Superior temporal gyrus (tissue), 1 donor: ENCODE results near the gene CLDN9.
A peak's percentile ranks its signal among the peaks of the same experiment; 100 is the strongest.

Experiments
- DNase-seq: peaks from one replicate; pipeline ENCODE4 v3.0.0-alpha.2; 2016; ENCODE audit errors: extremely low spot score

Gene CLDN9

GRCh38 chr16:3017794-3018506, 5.2 kb downstream of the CLDN9 start, which contains the start of gene CLDN6:
Gene CLDN6, minus strand, starts transcription at chr16:3018183. Its CDS starts 2,162 bp downstream, at chr16:3016021.
- no peak for DNase-seq

GRCh38 chr16:3019594-3020246, 7.0 kb downstream of the CLDN9 start:
- DNase-seq, result no peak

GRCh38 chr16:3020247-3020603, 7.5 kb downstream of the CLDN9 start, which contains the start of gene TNFRSF12A:
Gene TNFRSF12A, plus strand, starts transcription at chr16:3020368. Its CDS starts 30 bp downstream, at chr16:3020398.
- DNase-seq, result peak; percentile 33

- DNase-seq, result peak; percentile 15
These were observed 8.1 kb downstream of the CLDN9 start for GRCh38 chr16:3020604-3021448.

DNA sequence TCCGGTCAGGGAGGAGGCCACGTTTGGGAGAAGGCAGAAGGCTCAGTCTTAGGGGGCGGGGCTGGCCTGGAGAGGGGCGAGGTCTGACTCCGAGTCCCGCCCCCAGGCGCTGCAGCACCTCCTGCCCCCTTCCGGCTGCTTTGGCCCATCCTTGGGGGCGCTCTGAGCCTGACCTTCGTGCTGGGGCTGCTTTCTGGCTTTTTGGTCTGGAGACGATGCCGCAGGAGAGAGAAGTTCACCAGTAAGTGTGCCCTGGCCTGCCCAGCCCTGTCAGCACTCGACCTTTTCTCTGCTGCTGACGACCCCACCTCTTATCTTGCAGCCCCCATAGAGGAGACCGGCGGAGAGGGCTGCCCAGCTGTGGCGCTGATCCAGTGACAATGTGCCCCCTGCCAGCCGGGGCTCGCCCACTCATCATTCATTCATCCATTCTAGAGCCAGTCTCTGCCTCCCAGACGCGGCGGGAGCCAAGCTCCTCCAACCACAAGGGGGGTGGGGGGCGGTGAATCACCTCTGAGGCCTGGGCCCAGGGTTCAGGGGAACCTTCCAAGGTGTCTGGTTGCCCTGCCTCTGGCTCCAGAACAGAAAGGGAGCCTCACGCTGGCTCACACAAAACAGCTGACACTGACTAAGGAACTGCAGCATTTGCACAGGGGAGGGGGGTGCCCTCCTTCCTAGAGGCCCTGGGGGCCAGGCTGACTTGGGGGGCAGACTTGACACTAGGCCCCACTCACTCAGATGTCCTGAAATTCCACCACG, 8.9 kb downstream of the CLDN9 start:
- no peak for DNase-seq

GRCh38 chr16:3022208-3022683, 9.5 kb downstream of the CLDN9 start:
- peak; percentile 46 for DNase-seq

- no peak for DNase-seq
These were observed 10.1 kb downstream of the CLDN9 start for GRCh38 chr16:3022684-3023414.

DNA sequence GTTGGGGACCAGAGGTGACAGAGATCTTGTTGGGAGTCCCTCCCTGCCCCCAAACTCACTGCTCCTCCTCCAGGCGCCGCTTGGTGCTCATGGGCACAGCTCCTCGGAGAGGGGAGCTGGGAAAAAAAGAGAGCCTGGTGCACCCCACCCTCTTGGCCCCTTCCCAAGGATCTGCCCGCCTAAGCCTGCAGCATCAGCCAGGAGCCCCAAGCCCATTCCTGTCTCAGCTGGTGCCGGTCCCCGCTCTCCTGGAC, 10.6 kb downstream of the CLDN9 start:
- DNase-seq, result peak; percentile 24

DNA sequence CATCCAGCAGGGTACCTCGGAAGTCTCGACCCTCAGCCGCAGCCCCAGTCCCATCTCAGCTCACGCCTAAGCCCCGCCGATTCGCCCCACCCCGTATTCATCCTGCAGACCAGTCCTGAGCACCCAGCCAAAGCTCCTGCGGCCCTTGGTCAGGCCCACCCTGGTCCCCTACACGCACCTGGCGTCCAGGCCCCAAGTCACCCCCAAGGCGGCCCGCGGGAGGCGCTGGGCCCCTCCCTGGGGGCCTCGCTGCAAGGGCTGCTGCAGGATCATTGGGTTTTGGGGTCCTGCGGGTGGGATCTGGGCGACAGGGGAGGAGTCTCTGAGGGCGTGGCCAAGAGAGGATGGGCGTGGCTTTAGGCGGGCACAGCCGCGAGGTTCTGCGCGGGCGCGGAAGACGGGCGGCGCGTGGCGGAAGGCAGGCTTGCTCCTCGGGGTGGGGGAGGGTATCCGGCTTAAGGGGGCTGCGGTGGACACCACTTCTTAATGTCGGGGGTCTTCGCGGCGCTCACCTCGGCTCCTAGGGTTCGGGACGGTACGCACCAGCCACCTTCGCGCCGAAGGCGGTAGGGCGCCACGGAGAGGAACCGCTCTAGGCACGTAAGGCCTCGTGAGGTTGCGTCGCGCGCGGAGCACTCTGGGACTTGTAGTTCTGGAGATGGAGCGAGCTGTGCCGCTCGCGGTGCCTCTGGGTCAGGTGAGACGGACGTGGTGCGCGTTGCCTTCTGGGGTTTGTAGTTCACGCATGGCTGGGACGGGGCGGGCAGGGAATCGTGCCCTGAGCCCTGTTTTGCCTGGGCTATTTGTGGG, 11.2 kb downstream of the CLDN9 start, which contains the start of the genes HCFC1R1 and THOC6:
HCFC1R1 (minus strand) TSS at position 274 of the 810 bp plus-strand sequence; CDS start at position 273, 1 bp downstream.
THOC6 (plus strand) TSS at position 367 of the 810 bp plus-strand sequence; CDS start at position 659, 292 bp downstream.
- peak; percentile 99 for DNase-seq

DNA sequence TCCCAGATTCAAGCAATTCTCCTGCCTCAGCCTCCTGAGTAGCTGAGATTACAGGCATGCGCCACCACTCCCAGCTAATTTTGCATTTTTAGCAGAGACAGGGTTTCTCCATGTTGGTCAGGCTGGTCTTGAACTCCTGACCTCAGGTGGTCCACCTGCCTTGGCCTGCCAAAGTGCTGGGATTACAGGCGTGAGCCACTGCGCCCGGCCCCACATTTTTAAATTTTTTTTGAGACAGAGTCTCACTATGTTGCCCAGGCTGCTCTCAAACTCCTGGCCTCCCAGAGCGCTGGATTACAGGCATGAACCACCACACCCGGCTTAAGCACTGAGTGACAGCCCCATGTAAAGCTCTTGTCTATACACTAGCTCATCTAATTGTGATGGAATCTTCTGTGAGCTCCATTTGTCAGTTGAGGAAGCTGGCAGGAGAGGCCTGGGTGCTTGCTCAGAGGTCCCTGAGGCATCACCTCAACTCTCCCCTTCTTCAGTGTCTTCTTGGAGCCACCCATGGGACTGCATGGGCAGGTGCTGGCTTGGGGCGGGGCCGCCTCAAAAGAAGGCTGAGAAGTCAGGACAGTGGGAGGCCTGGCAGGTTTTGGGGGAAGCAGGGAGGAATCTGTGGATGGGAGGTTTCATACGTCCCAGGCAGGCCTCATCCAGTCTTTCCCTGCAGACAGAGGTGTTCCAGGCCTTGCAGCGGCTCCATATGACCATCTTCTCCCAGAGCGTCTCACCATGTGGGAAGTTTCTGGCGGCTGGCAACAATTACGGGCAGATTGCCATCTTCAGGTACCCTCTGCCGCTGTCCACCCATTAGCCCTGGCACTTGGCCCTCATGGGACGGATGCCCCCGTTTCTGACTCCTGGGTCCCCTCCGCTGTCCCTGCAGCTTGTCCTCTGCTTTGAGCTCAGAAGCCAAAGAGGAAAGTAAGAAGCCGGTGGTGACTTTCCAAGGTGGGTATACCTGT, 12.6 kb downstream of the CLDN9 start:
- DNase-seq, result no peak

DNA sequence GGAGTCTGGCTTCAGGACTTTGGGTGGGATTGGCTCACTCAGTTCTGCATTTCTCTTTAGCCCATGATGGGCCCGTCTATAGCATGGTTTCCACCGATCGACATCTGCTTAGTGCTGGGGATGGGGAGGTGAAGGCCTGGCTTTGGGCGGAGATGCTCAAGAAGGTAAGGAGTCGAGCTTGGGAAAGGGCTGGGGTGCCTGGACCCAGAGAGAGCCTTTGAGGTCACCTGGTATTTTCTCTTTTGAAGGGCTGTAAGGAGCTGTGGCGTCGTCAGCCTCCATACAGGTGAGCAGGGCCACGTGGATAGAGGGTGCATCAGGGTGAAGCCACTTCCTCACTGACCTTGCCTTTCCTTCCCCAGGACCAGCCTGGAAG, 13.3 kb downstream of the CLDN9 start:
- no peak for DNase-seq

DNA sequence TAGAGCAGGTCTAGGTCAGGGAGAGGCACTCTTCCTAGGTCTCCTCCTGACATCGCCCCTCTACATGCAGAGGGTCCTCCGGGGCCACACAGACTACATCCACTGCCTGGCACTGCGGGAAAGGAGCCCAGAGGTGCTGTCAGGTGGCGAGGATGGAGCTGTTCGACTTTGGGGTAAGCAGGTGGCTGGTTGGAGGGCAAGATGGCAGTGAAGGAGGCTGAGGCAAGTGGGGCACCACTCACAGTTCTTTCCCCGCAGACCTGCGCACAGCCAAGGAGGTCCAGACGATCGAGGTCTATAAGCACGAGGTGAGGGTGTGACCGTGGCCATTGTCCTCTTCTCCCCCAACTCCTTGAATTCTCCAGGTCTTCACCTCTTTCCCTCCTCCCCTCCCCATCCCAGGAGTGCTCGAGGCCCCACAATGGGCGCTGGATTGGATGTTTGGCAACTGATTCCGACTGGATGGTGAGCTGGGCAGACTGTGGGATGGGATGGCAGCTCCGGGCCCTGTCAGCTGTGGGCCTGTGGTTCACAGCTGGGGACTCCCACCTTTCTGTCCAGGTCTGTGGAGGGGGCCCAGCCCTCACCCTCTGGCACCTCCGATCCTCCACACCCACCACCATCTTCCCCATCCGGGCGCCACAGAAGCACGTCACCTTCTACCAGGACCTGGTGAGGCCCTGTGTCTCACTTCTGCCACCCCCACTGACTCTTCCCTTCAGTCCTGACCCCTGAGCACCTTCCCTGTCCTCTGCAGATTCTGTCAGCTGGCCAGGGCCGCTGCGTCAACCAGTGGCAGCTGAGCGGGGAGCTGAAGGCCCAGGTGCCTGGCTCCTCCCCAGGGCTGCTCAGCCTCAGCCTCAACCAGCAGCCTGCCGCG, 14.1 kb downstream of the CLDN9 start:
- DNase-seq, result no peak

- DNase-seq, result no peak
These were observed 14.7 kb downstream of the CLDN9 start for GRCh38 chr16:3027489-3027795.

GRCh38 chr16:3027983-3028715, 15.4 kb downstream of the CLDN9 start:
- DNase-seq, result peak; percentile 65

DNA sequence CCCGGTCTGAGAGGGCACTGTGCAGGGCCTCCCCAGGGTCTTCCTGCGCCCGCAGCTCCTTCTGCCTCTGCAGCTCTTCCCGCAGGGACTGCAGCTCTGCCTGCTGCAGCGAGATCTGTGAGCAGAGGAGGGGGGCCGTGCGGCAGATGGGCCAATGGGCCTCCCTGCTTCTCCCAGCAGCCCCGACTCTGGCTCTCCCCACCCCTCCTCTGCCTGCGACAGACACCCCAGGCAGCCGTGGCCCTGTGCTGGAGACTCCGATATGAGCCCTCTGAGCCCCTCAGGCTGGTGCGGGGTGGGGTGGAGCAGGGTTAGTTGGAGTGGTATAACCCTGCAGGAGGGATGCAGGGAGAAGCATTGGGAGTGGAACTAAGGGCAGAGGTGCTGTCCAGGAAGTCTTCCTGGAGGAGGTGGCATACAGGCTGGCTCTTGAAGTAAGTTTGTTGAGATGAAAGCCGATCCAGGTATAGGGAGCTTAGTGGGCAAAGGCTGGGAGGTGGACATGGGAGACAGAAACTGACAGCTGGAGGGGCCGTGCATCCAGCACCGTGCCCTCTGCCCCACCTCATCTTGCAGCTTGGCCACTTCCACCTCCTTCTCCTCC, 16.1 kb downstream of the CLDN9 start:
- no peak for DNase-seq

DNA sequence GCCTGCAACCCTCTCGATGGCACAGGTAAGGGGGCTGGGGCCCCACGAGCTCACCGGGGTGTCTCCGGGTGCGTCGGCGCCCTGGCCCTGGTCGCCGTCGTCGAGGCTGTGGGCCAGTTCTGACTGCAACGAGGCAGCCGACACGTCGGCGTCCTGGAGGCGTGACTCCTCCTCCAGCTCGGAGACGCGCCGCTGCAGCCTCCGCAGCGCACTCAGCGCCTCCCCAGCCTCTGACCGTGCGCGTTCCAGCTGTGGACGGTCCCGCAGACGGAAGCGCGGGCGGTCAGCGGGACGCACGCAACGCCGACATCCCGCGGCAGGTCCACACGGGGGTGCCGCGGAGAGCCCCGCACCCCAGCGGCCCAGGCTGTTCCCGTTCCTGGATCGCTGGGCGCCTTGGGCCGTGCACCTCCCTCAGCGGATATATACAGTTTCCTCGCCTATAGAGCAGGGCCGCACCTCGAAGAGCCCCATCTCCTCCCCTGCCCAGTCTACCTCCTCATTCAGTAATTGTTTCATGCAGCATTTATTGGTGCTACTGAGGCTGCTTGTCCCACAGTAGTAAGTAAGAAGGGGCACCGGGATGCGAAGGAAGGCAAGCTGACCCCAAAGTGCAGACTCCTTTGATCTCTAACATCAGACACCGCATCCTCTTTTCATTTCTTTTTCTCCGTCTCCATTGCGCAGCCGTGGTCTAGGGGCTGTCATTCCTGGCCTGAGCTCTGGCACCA, 16.9 kb downstream of the CLDN9 start:
- DNase-seq, result no peak
